ENCODE results near the gene KCNB1. TPM values are rescaled to one million over a fixed set of nuclear protein-coding genes. Genes with fewer than 3 reads are reported as not detected.

The KCNB1 gene
- total RNA-seq = not detected

- CTCF ChIA-PET = interaction anchor here (1.6 to 2.5 kb wide), 2 partner anchors 8 to 128 kb away, joined by 3 to 8 read pairs; no protein-coding TSS in a partner anchor
- POLR2A ChIA-PET = no interaction called here
Observed at GRCh38 chr20:49482621-49483017, at the start of gene KCNB1. Gene KCNB1 (minus strand): TSS chr20:49482668. CDS start chr20:49482480, 188 bp downstream.

GRCh38 chr20:49529470-49529869, 47.0 kb upstream of the KCNB1 start:
- ChIA-PET POLR2A (no interaction called here), CTCF (interaction anchor here (0.7 kb wide), 1 partner anchor 227 kb away, joined by 4 read pairs; no protein-coding TSS in a partner anchor)

- ChIA-PET CTCF (no interaction called here), POLR2A (interaction anchor here (0.6 kb wide), 1 partner anchor 787 kb away, joined by 3 read pairs; no protein-coding TSS in a partner anchor)
Observed at GRCh38 chr20:49526568-49526967, 44.1 kb upstream of the KCNB1 start.

- CTCF ChIA-PET = interaction anchor here (2.2 kb wide), 1 partner anchor 9 kb away, joined by 5 read pairs; no protein-coding TSS in a partner anchor
- POLR2A ChIA-PET = interaction anchor here (0.6 kb wide), 1 partner anchor 787 kb away, joined by 3 read pairs; no protein-coding TSS in a partner anchor
Observed at GRCh38 chr20:49526056-49526455, 43.6 kb upstream of the KCNB1 start.

- ChIA-PET POLR2A (no interaction called here), CTCF (interaction anchor here (2.2 kb wide), 1 partner anchor 11 kb away, joined by 5 read pairs; no protein-coding TSS in a partner anchor)
Observed at GRCh38 chr20:49523767-49524360, 41.4 kb upstream of the KCNB1 start.

GRCh38 chr20:49521356-49521755, 38.9 kb upstream of the KCNB1 start:
- ChIA-PET CTCF (no interaction called here), POLR2A (no interaction called here)

- CTCF ChIA-PET = interaction anchor here (1.2 kb wide), 1 partner anchor 185 kb away, joined by 4 read pairs; no protein-coding TSS in a partner anchor
- POLR2A ChIA-PET = no interaction called here
Observed at GRCh38 chr20:49519777-49520359, 37.4 kb upstream of the KCNB1 start.

- ChIA-PET POLR2A (no interaction called here), CTCF (interaction anchor here (1.0 to 1.2 kb wide), 2 partner anchors 14 to 185 kb away, joined by 3 to 4 read pairs; no protein-coding TSS in a partner anchor)
Observed at GRCh38 chr20:49519212-49519712, 36.8 kb upstream of the KCNB1 start.

GRCh38 chr20:49518576-49518975, 36.1 kb upstream of the KCNB1 start:
- ChIA-PET CTCF (interaction anchor here (1.0 to 1.2 kb wide), 2 partner anchors 14 to 184 kb away, joined by 3 to 4 read pairs; no protein-coding TSS in a partner anchor), POLR2A (no interaction called here)

GRCh38 chr20:49517805-49518100, 35.3 kb upstream of the KCNB1 start:
- POLR2A ChIA-PET = no interaction called here
- CTCF ChIA-PET = interaction anchor here (1.2 kb wide), 1 partner anchor 22 kb away, joined by 3 read pairs; no protein-coding TSS in a partner anchor

GRCh38 chr20:49516916-49517804, 34.7 kb upstream of the KCNB1 start:
- CTCF ChIA-PET = interaction anchor here (1.2 kb wide), 1 partner anchor 23 kb away, joined by 3 read pairs; no protein-coding TSS in a partner anchor
- POLR2A ChIA-PET = no interaction called here

GRCh38 chr20:49515586-49515985, 33.1 kb upstream of the KCNB1 start:
- ChIA-PET CTCF (interaction anchor here (0.9 kb wide), 1 partner anchor 127 kb away, joined by 3 read pairs; no protein-coding TSS in a partner anchor), POLR2A (interaction anchor here (0.6 kb wide), 1 partner anchor 401 kb away, joined by 4 read pairs; no protein-coding TSS in a partner anchor)

GRCh38 chr20:49513517-49513916, 31.0 kb upstream of the KCNB1 start:
- POLR2A ChIA-PET = no interaction called here
- CTCF ChIA-PET = interaction anchor here (1.0 kb wide), 1 partner anchor 29 kb away, joined by 3 read pairs; no protein-coding TSS in a partner anchor

- ChIA-PET CTCF (interaction anchor here (1.0 kb wide), 1 partner anchor 28 kb away, joined by 3 read pairs; no protein-coding TSS in a partner anchor), POLR2A (no interaction called here)
Observed at GRCh38 chr20:49513009-49513408, 30.5 kb upstream of the KCNB1 start.

- ChIA-PET CTCF (no interaction called here), POLR2A (no interaction called here)
Observed at GRCh38 chr20:49511788-49512525, 29.5 kb upstream of the KCNB1 start.

GRCh38 chr20:49510562-49511122, 28.2 kb upstream of the KCNB1 start:
- ChIA-PET POLR2A (no interaction called here), CTCF (no interaction called here)

- POLR2A ChIA-PET = no interaction called here
- CTCF ChIA-PET = interaction anchor here (0.6 to 1.2 kb wide), 3 partner anchors 12 to 178 kb away, joined by 3 to 5 read pairs (median 3); no protein-coding TSS in a partner anchor
Observed at GRCh38 chr20:49508435-49509199, 26.1 kb upstream of the KCNB1 start.

Measured in activated CD8-positive, alpha-beta memory T cell treated with anti-CD3 and anti-CD28 coated beads for 36 hours (primary cell).